B cell (primary cell): ENCODE results near the gene HS3ST3B1.

ENCODE experiments used
- EZH2 ChIP-seq: IDR thresholded peaks from 2 replicates; pipeline ENCODE4 v1.6.1; 2012; ENCODE audit warnings: borderline replicate concordance, low read depth, mild to moderate bottlenecking, moderate library complexity, low read length; ENCODE audit not compliant: insufficient read depth, poor library complexity, severe bottlenecking
- TF ChIP-seq, protein P1 (sequence below): fragments of 200-600 bp; IDR thresholded peaks from one replicate; pipeline ENCODE4 v1.8.0; 2022; ENCODE audit warnings: antibody characterized with exemption, mild to moderate bottlenecking

DNA sequence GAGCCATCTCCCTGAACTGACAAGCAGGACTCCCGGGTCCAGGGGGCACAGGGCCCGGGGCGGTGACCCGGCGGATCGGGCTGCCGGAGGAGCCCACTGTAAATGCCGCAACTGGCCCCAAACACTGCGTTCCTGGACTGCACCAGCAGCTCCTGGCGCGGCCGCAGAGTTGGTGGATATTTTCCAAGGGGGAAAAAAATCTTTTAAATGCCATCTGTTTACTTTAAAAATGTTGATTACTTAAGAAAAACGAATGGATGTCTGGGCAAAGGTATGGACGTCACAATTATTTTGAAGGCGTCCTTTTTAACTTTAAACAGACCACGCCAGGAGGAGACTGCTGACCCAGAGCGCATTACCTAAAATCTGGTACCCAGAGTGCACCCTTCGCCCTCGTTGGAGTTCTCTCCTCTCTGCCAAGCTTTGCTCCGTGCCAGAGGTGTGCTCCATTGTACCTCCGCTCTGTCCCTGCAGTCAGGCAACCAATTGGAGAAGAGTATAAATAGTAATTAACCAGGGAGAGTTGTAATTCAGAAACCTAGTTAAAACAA, 3.4 kb downstream of the HS3ST3B1 start:
- TF ChIP-seq, protein P1, sequence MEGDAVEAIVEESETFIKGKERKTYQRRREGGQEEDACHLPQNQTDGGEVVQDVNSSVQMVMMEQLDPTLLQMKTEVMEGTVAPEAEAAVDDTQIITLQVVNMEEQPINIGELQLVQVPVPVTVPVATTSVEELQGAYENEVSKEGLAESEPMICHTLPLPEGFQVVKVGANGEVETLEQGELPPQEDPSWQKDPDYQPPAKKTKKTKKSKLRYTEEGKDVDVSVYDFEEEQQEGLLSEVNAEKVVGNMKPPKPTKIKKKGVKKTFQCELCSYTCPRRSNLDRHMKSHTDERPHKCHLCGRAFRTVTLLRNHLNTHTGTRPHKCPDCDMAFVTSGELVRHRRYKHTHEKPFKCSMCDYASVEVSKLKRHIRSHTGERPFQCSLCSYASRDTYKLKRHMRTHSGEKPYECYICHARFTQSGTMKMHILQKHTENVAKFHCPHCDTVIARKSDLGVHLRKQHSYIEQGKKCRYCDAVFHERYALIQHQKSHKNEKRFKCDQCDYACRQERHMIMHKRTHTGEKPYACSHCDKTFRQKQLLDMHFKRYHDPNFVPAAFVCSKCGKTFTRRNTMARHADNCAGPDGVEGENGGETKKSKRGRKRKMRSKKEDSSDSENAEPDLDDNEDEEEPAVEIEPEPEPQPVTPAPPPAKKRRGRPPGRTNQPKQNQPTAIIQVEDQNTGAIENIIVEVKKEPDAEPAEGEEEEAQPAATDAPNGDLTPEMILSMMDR = no peak
- no peak for TF ChIP-seq EZH2
